Ecto neural progenitor cell (in vitro differentiated cells): ENCODE data around the gene ACOX3.
"Not testable (repeated sequence)": the region's sequence is repeated elsewhere in the genome, so short reads cannot be mapped to it uniquely, and the experiment has no call there.

Experiments used
- DNase-seq: peaks from one replicate; pipeline ENCODE4 v3.0.0-alpha.2; 2018; ENCODE audit warnings: low spot score

Gene ACOX3

GRCh38 chr4:8386731-8387130 is 53.8 kb downstream of the ACOX3 start:
- no peak for DNase-seq

DNA sequence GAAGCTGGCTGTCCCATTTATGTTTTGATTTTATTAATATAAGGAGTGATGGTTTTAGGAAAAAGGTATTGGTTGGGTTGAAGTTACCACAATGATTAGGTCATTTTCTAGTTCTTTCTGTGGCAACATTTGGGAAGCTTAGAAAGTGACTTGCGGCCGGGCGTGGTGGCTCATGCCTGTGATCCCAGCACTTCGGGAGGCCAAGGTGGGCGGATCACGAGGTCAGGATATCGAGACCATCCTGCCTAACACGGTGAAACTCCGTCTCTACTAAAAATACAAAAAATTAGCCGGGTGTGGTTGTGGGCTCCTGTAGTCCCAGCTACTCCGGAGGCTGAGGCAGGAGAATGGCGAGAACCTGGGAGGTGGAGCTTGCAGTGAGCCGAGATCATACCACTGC is 54.4 kb downstream of the ACOX3 start:
- not testable (repeated sequence) for DNase-seq

DNA sequence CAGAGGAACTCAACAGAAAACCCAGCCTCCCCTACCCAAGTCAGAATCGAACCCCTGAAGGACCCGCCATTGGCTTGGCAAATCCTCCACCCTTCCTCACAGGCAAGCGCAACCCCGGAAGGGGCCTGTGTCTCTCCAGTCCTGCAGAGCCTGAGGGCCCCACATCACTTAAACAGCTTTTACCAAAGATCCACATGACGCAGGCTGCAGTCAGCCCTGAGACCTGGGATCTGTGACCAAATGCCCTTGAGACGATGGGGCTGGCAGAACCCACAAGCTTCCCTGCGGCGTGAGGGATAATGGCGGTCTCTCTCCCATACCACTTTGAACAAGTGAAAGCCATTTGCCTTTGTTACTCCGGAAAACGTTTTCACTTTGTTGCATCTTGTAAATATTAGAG is 54.9 kb downstream of the ACOX3 start:
- no peak for DNase-seq

- no peak for DNase-seq
Measured at GRCh38 chr4:8385106-8385505, 55.4 kb downstream of the ACOX3 start.

DNA sequence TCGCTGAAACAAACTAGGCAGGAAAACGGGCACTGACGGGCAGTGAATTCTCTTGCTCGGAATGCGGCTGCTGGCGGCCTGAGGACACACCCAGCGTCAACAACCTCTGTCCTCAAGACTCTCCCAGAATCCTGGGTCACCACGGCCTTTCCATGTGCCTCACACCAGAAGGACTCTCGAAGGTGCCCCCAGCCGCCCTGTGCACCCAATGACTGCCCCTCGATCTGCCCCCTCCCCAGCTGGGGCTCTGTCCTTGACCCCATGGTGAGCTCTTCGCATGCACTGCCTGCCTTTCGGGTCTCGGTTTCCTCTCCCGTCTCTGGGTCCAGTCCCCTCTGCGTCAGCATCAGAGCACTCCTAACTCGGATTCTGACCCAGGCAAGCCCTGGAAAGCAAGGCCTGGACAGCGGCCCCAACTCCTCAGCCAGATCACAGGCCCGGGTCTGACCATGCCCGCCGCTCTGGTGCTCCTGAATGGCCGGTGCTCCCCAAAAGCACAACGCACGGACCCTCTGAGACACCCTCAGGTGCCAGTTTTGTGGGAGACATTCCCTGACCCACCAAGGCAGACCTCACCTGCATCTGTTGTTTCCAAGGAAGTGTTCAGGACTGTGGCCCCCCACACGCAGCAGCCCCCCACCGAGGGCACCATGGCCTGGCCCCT is 56.0 kb downstream of the ACOX3 start:
- DNase-seq, result no peak

GRCh38 chr4:8383451-8384160 is 56.9 kb downstream of the ACOX3 start:
- no peak for DNase-seq

GRCh38 chr4:8383016-8383415 is 57.5 kb downstream of the ACOX3 start:
- DNase-seq, result no peak

- no peak for DNase-seq
Measured at GRCh38 chr4:8381814-8382581, 58.5 kb downstream of the ACOX3 start.

GRCh38 chr4:8380511-8381415 is 59.8 kb downstream of the ACOX3 start:
- no peak for DNase-seq

DNA sequence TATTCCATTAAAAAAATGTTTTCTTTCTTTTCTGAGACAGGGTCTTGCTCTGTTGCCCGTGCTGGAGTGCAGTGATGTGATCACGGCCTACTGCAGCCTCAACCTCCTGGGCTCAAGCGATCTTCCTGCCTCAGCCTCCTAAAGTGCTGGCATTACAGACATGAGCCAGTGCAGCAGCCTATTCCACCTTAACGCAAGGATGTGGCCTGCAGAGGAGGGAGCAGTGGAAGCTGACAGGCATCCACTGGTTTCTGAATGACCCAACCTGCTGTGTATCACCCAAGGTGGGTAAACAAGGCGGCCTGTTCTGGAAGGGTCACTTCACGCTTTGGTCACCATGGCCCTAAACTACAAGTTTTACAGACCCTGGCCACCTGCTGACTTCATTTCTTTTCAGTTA is 60.8 kb downstream of the ACOX3 start:
- no peak for DNase-seq

- DNase-seq, result no peak
Measured at GRCh38 chr4:8379281-8379680, 61.2 kb downstream of the ACOX3 start.

GRCh38 chr4:8378776-8379175 is 61.7 kb downstream of the ACOX3 start:
- DNase-seq, result no peak

DNA sequence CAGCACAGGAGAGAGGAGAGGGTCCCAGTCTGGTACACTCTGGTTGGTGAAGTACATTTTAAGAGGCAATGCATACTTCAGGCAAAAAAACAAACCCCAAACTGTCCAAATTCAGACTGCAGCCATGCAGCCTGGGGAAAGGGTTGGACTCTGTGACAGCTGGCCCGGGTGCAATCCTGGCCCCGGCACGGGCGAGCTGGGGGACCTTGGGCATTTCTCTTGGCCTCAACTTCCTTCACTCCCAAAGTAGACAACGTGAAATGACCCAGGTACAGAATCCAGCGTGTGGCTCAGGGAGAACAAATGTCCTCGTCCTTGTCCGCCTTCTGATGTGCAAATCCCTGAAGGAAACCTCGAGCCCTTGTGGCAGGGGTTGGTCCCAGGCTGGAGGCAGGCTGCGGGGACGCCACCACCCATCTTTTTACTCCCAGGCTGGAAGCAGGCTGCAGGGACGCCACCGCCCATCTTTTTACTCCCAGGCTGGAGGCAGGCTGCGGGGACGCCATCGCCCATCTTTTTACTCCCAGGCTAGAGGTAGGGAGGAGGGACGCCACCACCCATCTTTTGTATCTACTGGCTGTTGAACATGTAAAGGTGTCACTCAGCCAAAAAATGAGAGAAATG is 62.3 kb downstream of the ACOX3 start:
- DNase-seq, result no peak

- no peak for DNase-seq
Measured at GRCh38 chr4:8377103-8378075, 63.1 kb downstream of the ACOX3 start.

GRCh38 chr4:8376361-8377102 is 64.0 kb downstream of the ACOX3 start:
- no peak for DNase-seq

- no peak for DNase-seq
Measured at GRCh38 chr4:8374851-8375649, 65.5 kb downstream of the ACOX3 start.

DNA sequence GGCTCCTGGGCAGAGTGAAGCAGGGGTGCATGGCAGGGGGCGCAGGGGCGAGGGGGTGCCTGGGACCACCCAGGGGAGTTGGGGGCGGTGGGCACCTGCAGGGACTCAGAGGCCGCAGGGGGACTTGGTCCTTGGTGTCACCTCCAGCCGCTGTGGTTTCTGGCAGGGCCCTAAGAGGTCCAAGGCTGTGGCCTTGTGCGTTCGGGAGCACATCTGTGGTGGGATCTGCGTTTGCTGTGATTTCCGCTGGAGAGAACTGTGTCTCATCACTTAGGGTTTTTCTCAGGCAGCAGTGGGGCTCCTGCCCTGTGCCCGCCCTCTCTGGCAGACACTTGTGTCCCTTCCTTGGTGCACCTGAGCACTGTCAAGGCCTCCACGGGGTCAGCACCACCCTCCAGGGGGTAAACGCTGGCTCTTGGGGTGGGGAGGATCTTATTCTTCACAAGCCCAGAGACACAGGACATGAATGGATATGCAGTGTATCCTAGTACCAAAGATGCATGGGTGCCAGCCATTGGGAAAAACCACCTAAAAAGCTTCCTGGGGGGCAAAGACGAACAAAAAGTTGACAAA is 66.5 kb downstream of the ACOX3 start:
- DNase-seq, result no peak

GRCh38 chr4:8373270-8373972 is 67.1 kb downstream of the ACOX3 start:
- DNase-seq, result no peak
